ENCODE results near the gene KCNQ1. TPM values are rescaled to one million over a fixed set of nuclear protein-coding genes. Genes with fewer than 3 reads are reported as not detected.

KCNQ1 gene
- total RNA-seq, 1 donor = 1.1 TPM

- peak; percentile 87 to 95 (median 93) for DNase-seq (ENCODE audit: low read depth in 2 of 3, low spot score in 2 of 3)
These were observed 88.1 kb downstream of the KCNQ1 start for GRCh38 chr11:2532704-2533586.

GRCh38 chr11:2533587-2534133, 88.9 kb downstream of the KCNQ1 start:
- peak in 2 of 3 donors; percentile 88 to 91 for DNase-seq (ENCODE audit: low read depth in 2 of 3, low spot score in 2 of 3)

GRCh38 chr11:2534134-2534956, 89.5 kb downstream of the KCNQ1 start:
- peak in 1 of 3 donors; percentile 39 for DNase-seq (ENCODE audit: low read depth in 2 of 3, low spot score in 2 of 3)

GRCh38 chr11:2534957-2535672, 90.3 kb downstream of the KCNQ1 start:
- DNase-seq (ENCODE audit: low read depth in 2 of 3, low spot score in 2 of 3) = no peak

GRCh38 chr11:2535673-2536439, 91.0 kb downstream of the KCNQ1 start:
- peak in 1 of 3 donors; percentile 65 for DNase-seq (ENCODE audit: low read depth in 2 of 3, low spot score in 2 of 3)

- DNase-seq (ENCODE audit: low read depth in 2 of 3, low spot score in 2 of 3) = no peak
These were observed 91.7 kb downstream of the KCNQ1 start for GRCh38 chr11:2536440-2536989.

GRCh38 chr11:2537010-2537705, 92.3 kb downstream of the KCNQ1 start:
- no peak for DNase-seq (ENCODE audit: low read depth in 2 of 3, low spot score in 2 of 3)

GRCh38 chr11:2537896-2538724, 93.3 kb downstream of the KCNQ1 start:
- no peak for DNase-seq (ENCODE audit: low read depth in 2 of 3, low spot score in 2 of 3)

GRCh38 chr11:2538951-2539350, 94.1 kb downstream of the KCNQ1 start:
- DNase-seq (ENCODE audit: low read depth in 2 of 3, low spot score in 2 of 3) = no peak

- no peak for DNase-seq (ENCODE audit: low read depth in 2 of 3, low spot score in 2 of 3)
These were observed 94.8 kb downstream of the KCNQ1 start for GRCh38 chr11:2539371-2540222.

- no peak for DNase-seq (ENCODE audit: low read depth in 2 of 3, low spot score in 2 of 3)
These were observed 95.6 kb downstream of the KCNQ1 start for GRCh38 chr11:2540223-2540991.

- DNase-seq (ENCODE audit: low read depth in 2 of 3, low spot score in 2 of 3) = no peak
These were observed 96.3 kb downstream of the KCNQ1 start for GRCh38 chr11:2540992-2541680.

GRCh38 chr11:2541881-2542361, 97.1 kb downstream of the KCNQ1 start:
- DNase-seq (ENCODE audit: low read depth in 2 of 3, low spot score in 2 of 3) = no peak

- DNase-seq (ENCODE audit: low read depth in 2 of 3, low spot score in 2 of 3) = no peak
These were observed 97.6 kb downstream of the KCNQ1 start for GRCh38 chr11:2542406-2542805.

GRCh38 chr11:2547806-2548205, 103.0 kb downstream of the KCNQ1 start:
- DNase-seq (ENCODE audit: low read depth in 2 of 3, low spot score in 2 of 3) = no peak

GRCh38 chr11:2548596-2548995, 103.8 kb downstream of the KCNQ1 start:
- DNase-seq (ENCODE audit: low read depth in 2 of 3, low spot score in 2 of 3) = no peak
